ENCODE data around the gene OPCML. TPM values are rescaled to one million over a fixed set of nuclear protein-coding genes. Genes with fewer than 3 reads are reported as not detected.

OPCML gene
- total RNA-seq, 1 experiment from 2014 or later = not detected

GRCh38 chr11:132601875-132602274 lies 930.4 kb downstream of the OPCML start:
- no peaks in the 10 kb centered on the region for H3K36me3 ChIP-seq (ENCODE audit: control insufficient read depth, insufficient read depth, low read length)
- ATAC-seq (no peak), DNase-seq (ENCODE audit: low read depth, low spot score) (no peak)
- H3K9me3 ChIP-seq (ENCODE audit: control insufficient read depth, insufficient read depth, low read depth, low read length) = no peaks in the 10 kb centered on the region
- ChIA-PET CTCF (no interaction called here), POLR2A (no interaction called here)
- no peaks in the 10 kb centered on the region for H3K27me3 ChIP-seq (ENCODE audit: control insufficient read depth, insufficient read depth, low read length)
- H3K27ac ChIP-seq (ENCODE audit: low read length) = no peak overlapping the region
- intact Hi-C loops (cut with micrococcal nuclease; ENCODE audit: unreplicated experiment) (no loop called here), in situ Hi-C loops (cut with HindIII; ENCODE audit: low pct_unique_long_range_greater_than_20kb, low sequenced_read_pairs) (no loop called here)
- TF ChIP-seq CTCF (IDR thresholded peaks at IDR 0.05) (no peak), SIN3A (IDR thresholded peaks at IDR 0.05; ENCODE audit: borderline replicate concordance, insufficient read depth, low read depth, low read length) (no peak), POLR2AphosphoS5 (IDR thresholded peaks at IDR 0.05; ENCODE audit: low read depth, low read length) (no peak), REST (IDR thresholded peaks at IDR 0.05; ENCODE audit: insufficient read depth in 1 of 2, low read depth in 2 of 2, low read length in 1 of 2) (no peak), TCF7L2 (IDR thresholded peaks at IDR 0.05; ENCODE audit: low read depth, low read length) (no peak)
- no peaks in the 10 kb centered on the region for H3K4me1 ChIP-seq (ENCODE audit: control insufficient read depth, insufficient read depth, low read length)
- BruUV-seq (replicated peaks) = no TSS peak
- H3K4me3 ChIP-seq (ENCODE audit: low read depth in 2 of 2, low read length in 2 of 2) = no peak overlapping the region

- Histone ChIP-seq H3K4me3 (ENCODE audit: low read depth in 2 of 2, low read length in 2 of 2) (no peak overlapping the region), H3K4me1 (ENCODE audit: control insufficient read depth, insufficient read depth, low read length) (no peaks in the 10 kb centered on the region), H3K9me3 (ENCODE audit: control insufficient read depth, insufficient read depth, low read depth, low read length) (no peaks in the 10 kb centered on the region), H3K27me3 (ENCODE audit: control insufficient read depth, insufficient read depth, low read length) (no peaks in the 10 kb centered on the region), H3K27ac (ENCODE audit: low read length) (no peak overlapping the region), H3K36me3 (ENCODE audit: control insufficient read depth, insufficient read depth, low read length) (no peaks in the 10 kb centered on the region)
- no TSS peak for BruUV-seq (replicated peaks)
- no peak for TF ChIP-seq SIN3A (IDR thresholded peaks at IDR 0.05; ENCODE audit: borderline replicate concordance, insufficient read depth, low read depth, low read length)
- TF ChIP-seq POLR2AphosphoS5 (IDR thresholded peaks at IDR 0.05; ENCODE audit: low read depth, low read length) = no peak
- ATAC-seq (no peak), DNase-seq (ENCODE audit: low read depth, low spot score) (no peak)
- in situ Hi-C loops (cut with HindIII; ENCODE audit: low pct_unique_long_range_greater_than_20kb, low sequenced_read_pairs) = no loop called here
- ChIA-PET CTCF (no interaction called here), POLR2A (no interaction called here)
- intact Hi-C loops (cut with micrococcal nuclease; ENCODE audit: unreplicated experiment) = no loop called here
These were observed 936.6 kb downstream of the OPCML start for GRCh38 chr11:132595711-132596134.

- POLR2A ChIA-PET = no interaction called here
- TF ChIP-seq SIN3A (IDR thresholded peaks at IDR 0.05; ENCODE audit: borderline replicate concordance, insufficient read depth, low read depth, low read length) (no peak), CTCF (IDR thresholded peaks at IDR 0.05) (no peak)
- no peak for ATAC-seq
- CTCF ChIA-PET = no interaction called here
- in situ Hi-C loops (cut with HindIII; ENCODE audit: low pct_unique_long_range_greater_than_20kb, low sequenced_read_pairs) (no loop called here), intact Hi-C loops (cut with micrococcal nuclease; ENCODE audit: unreplicated experiment) (no loop called here)
- H3K4me1 ChIP-seq (ENCODE audit: control insufficient read depth, insufficient read depth, low read length) = no peaks in the 10 kb centered on the region
- H3K4me3 ChIP-seq (ENCODE audit: low read depth in 2 of 2, low read length in 2 of 2) = no peak overlapping the region
- no peak overlapping the region for H3K27ac ChIP-seq (ENCODE audit: low read length)
- no TSS peak for BruUV-seq (replicated peaks)
- no peak for DNase-seq (ENCODE audit: low read depth, low spot score)
- H3K9me3 ChIP-seq (ENCODE audit: control insufficient read depth, insufficient read depth, low read depth, low read length) = no peaks in the 10 kb centered on the region
- H3K36me3 ChIP-seq (ENCODE audit: control insufficient read depth, insufficient read depth, low read length) = no peaks in the 10 kb centered on the region
- H3K27me3 ChIP-seq (ENCODE audit: control insufficient read depth, insufficient read depth, low read length) = no peaks in the 10 kb centered on the region
These were observed 937.1 kb downstream of the OPCML start for GRCh38 chr11:132595246-132595645.
